Right cardiac atrium (tissue), 5 donors: ENCODE results near the gene NHSL2. TPM values are rescaled to one million over a fixed set of nuclear protein-coding genes. Genes with fewer than 3 reads are reported as not detected.
A peak's percentile ranks its signal among the peaks of the same experiment; 100 is the strongest.

ENCODE experiments used
- ATAC-seq, 2 donors: fragments of 200-7000 bp; cut with Tn5 transposase; one replicate each; pipeline versions ENCODE4 v1.8.0 to v1.9.1; 2020; ENCODE audit warnings: moderate library complexity in 2 of 2, mild to moderate bottlenecking in 1 of 2
- DNase-seq, 3 donors: peaks; one replicate each; pipeline ENCODE4 v3.0.0-alpha.2; 2020
- H3K27ac ChIP-seq: one replicate; pipeline ENCODE4 v1.5.1; 2013; ENCODE audit warnings: mild to moderate bottlenecking, low read length, control low read depth, moderate library complexity
- H3K27me3 ChIP-seq: one replicate; pipeline ENCODE4 v1.6.1; 2013; ENCODE audit not compliant: control insufficient read depth, insufficient read depth
- H3K4me1 ChIP-seq: one replicate; pipeline ENCODE4 v1.6.1; 2013; ENCODE audit warnings: low read length; ENCODE audit not compliant: control insufficient read depth, insufficient read depth
- H3K4me3 ChIP-seq: one replicate; pipeline ENCODE4 v1.5.1; 2013; ENCODE audit warnings: low read length, control low read depth
- H3K9me3 ChIP-seq: one replicate; pipeline ENCODE4 v1.6.1; 2013; ENCODE audit warnings: low read length; ENCODE audit not compliant: control insufficient read depth
- WGBS: extraction: QIAGEN DNeasy Blood & Tissue Kit; methylation state at CpG from one replicate; pipeline ENCODE4 v1.1.7; 2013; 5-methylcytosine and 5-hydroxymethylcytosine counted together
- intact Hi-C, 4 donors: fragments of 100-400 bp; cut with DNase I; formaldehyde crosslinking; loops; one replicate each; pipeline versions ENCODE4 v1.11.0 to v1.14.0; 2022 to 2023
- polyA plus RNA-seq: library from polyadenylated mRNA; stranded (reverse); fragments of 200-250 nt; gene quantifications from one replicate; pipeline ENCODE4 v1.2.3, GENCODE V29; 2013
- total RNA-seq, 4 donors: library from RNA; stranded (reverse); fragmentation: NEBNext Ultra II Directional; extraction: Animal tissue kit (Norgen Biotek cat#: 25700); gene quantifications; one replicate each; pipeline ENCODE4 v1.2.1, GENCODE V29; 2021
- donor health status: healthy with polysubstance abuse.
- donor health status: DM: no; HTN: yes; CAD: no.
- donor health status: DM: no; HTN: no; CAD: no.
- donor health status: DM: no; HTN: yes; CAD: no; lungs with severe emphysema.
- donor health status: DM: yes; HTN: yes; CAD: no.

Gene NHSL2
- total and polyA plus RNA-seq, 5 donors: 2.4 to 9.2 (median 6.6) TPM

DNA sequence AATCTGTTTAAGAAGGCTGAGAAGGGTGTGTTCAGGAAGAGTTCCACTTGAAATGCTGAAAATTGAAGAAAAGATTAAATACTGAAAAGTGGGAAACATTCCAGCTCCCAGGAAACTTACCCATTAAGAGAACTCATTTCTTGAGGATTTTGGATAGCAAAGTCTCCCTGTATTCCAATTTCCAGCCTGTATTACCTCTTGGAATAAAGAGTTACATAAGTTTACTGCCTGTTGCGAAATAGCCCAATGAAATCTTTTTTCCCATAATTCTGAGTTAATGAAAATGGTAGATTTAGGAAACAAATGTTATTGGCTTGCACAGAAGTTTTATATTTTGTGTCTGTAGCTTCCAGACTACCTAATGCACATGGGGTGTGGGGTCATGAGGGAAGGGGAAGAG, 12.0 kb downstream of the NHSL2 start:
- intact Hi-C loops: no loop called here
- WGBS: 67% methylated on average over 1 of the region's 1 CpG
- Histone ChIP-seq H3K4me1 (peaks cover 1% of the 10 kb centered on the region), H3K4me3 (no peak overlapping the region), H3K27me3 (no peaks in the 10 kb centered on the region), H3K27ac (no peak overlapping the region), H3K9me3 (no peaks in the 10 kb centered on the region)
- ATAC-seq: no peak
- DNase-seq: no peak

DNA sequence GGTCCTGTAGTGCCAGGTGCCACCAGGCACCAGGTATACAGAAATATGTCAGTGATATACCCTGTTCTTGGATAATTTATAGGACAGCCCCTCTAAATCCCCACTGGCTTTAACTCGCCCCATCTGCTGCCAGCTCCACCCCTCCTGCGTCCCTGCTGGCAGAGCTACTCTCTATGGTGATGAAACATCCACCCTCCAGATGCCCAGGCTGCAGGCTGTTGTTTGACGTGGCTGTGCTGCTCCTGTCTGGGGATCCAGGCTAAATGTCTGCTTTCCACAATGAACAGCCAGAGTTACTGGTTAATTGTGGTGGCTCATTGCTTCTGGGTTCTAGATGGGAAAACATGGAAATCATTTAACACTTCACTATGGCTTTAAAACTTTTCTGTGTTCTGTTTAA, 12.9 kb downstream of the NHSL2 start:
- 50% methylated on average over 3 of the region's 3 CpGs for WGBS
- Histone ChIP-seq H3K9me3 (no peaks in the 10 kb centered on the region), H3K4me3 (no peak overlapping the region), H3K4me1 (peaks cover 1% of the 10 kb centered on the region), H3K27me3 (no peaks in the 10 kb centered on the region), H3K27ac (no peak overlapping the region)
- ATAC-seq: peak in 1 of 2 donors; percentile 61
- intact Hi-C loops: no loop called here
- DNase-seq: peak in 2 of 3 donors; percentile 26 to 36

DNA sequence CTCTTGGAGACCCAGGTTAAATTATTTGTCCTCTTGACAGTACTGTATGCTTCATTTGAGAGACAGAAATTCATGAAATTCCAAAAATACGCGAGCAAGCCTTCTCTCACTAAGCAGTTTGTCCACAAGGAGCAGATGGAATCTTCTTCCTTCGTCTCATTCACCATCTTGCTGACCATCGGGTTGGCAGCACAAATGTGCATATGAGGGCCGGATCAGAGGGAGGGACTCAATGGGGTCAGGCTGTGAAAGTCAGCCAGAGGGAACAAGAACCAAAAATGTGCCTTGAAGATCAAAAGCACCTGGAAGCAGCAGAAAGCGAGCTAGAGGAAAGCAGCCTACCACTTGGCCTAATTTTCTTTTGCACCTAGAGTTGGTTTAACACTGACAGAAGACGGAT, 16.4 kb downstream of the NHSL2 start:
- H3K9me3 ChIP-seq: no peaks in the 10 kb centered on the region
- no peak for ATAC-seq
- intact Hi-C loops: no loop called here
- H3K27me3 ChIP-seq: no peaks in the 10 kb centered on the region
- peaks cover 1% of the 10 kb centered on the region for H3K4me1 ChIP-seq
- no peak for DNase-seq
- WGBS: 80% methylated on average over 7 of the region's 7 CpGs
- H3K27ac ChIP-seq: no peak overlapping the region
- no peak overlapping the region for H3K4me3 ChIP-seq

DNA sequence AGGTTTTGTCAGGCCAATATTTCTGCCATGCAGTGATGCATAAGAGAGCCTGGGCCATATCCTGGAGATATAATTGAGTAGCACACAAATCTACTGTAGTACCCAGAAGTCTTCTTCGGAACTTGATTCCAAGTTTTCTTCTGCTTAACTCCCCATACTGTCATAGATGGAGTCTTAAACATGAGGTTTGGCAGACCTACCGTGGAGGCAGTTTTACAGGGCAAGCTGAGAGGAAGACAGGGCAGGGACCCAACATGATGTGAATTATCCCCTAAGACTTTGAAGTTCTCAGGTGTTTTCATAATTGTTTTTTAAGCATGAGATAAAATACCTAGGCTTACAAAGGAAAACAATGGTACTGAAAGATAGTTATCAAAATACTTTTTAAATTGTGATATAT, 18.2 kb downstream of the NHSL2 start:
- Histone ChIP-seq H3K4me3 (no peak overlapping the region), H3K27me3 (no peaks in the 10 kb centered on the region), H3K27ac (no peak overlapping the region), H3K9me3 (no peaks in the 10 kb centered on the region), H3K4me1 (peaks cover 1% of the 10 kb centered on the region)
- no peak for ATAC-seq
- DNase-seq: no peak
- 95% methylated on average over 2 of the region's 2 CpGs for WGBS
- intact Hi-C loops: no loop called here

DNA sequence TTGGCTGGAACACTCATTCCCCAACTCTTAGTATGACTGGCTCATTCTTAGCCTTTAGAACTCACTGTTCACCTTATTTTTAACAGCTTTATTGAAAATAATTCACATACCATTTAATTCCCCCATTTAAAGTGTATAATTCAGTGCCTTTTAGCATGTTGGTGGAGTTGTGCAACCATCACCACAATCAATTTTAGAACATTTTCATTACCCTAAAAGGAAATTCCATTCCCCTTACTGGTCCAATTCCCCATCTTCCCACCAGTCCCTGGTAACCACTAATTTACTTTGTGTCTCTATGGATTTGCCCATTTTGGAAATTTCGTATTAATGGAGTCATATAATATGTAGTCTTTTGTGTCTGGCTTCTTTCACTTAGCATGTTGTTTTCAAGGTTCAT, 19.7 kb downstream of the NHSL2 start:
- intact Hi-C loops: no loop called here
- no peaks in the 10 kb centered on the region for H3K9me3 ChIP-seq
- WGBS: 97% methylated on average over 1 of the region's 1 CpG
- no peaks in the 10 kb centered on the region for H3K27me3 ChIP-seq
- ATAC-seq (no peak), DNase-seq (no peak)
- H3K27ac ChIP-seq: no peak overlapping the region
- H3K4me1 ChIP-seq: peaks cover 1% of the 10 kb centered on the region
- H3K4me3 ChIP-seq: no peak overlapping the region

DNA sequence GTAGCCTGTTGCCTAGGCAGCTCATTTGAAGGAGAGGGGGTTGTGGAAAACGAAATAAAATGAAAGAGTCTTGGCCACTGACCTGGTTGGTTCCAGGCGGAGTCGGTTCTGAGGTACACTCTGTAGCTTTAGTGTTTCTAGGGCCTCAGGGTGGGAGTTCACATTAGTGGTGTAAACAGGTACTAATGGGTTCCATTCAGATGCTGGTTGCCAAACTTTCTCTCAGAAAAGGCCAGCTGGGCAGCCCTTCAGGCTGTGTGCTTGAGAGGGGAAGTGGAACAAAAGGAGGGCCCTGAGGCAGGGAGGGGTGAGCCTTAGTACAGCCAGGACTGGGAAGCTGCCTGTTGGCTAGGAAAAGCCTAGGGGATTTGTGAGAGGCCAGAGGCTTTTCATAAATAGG, 24.8 kb downstream of the NHSL2 start:
- WGBS: 55% methylated on average over 3 of the region's 3 CpGs
- Histone ChIP-seq H3K27ac (peak overlapping the region; percentile 3), H3K9me3 (no peaks in the 10 kb centered on the region), H3K4me3 (no peak overlapping the region), H3K4me1 (peaks cover 7% of the 10 kb centered on the region), H3K27me3 (no peaks in the 10 kb centered on the region)
- peak; percentile 54 to 81 (median 67) for DNase-seq
- intact Hi-C loops: no loop called here
- peak; percentile 91 to 93 for ATAC-seq

DNA sequence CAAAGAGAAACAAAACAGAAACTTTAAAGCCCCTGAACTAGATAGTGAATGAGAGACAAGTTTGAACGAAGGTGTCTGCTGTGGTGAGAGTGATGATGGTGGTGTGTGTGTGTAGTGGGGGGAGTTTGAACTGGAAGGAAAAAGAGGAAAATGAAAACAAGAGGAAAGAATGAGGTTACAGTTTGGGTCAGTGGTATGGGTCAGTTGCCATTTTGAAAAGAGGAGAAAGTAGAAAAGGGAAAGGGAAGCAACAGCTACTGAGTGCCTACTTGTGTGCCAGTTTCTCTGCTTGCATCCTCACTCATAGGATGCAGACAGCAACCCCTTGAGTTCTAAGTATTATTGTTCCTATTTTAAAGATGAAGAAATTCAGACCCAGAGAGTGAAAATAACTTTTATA, 26.0 kb downstream of the NHSL2 start:
- ATAC-seq: no peak
- no peak overlapping the region for H3K27ac ChIP-seq
- WGBS: 66% methylated on average over 1 of the region's 1 CpG
- DNase-seq: no peak
- no peaks in the 10 kb centered on the region for H3K27me3 ChIP-seq
- H3K4me3 ChIP-seq: no peak overlapping the region
- intact Hi-C loops: no loop called here
- H3K9me3 ChIP-seq: no peaks in the 10 kb centered on the region
- peaks cover 7% of the 10 kb centered on the region for H3K4me1 ChIP-seq

DNA sequence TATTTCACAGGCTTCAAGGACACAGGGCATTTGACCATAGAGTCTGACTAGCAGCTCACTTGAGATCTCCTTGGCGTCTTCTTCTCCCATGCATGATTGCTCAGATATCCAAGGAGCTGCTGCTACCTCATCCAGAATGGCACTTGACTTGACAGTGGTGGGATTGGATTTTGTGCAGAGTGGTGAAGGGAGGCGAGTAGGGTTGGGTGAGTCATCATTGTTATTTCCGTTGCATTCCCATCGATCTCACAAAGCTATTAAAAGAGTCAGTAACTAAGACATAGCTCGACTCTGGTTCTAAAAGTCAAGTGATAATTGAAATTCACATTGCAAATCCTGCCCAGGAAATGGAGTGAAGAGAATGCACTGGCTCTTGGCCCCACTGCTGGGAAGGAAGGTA, 27.7 kb downstream of the NHSL2 start:
- no peaks in the 10 kb centered on the region for H3K9me3 ChIP-seq
- no peak for ATAC-seq
- DNase-seq: no peak
- peaks cover 7% of the 10 kb centered on the region for H3K4me1 ChIP-seq
- no peak overlapping the region for H3K27ac ChIP-seq
- no peak overlapping the region for H3K4me3 ChIP-seq
- intact Hi-C loops: no loop called here
- 57% methylated on average over 5 of the region's 5 CpGs for WGBS
- H3K27me3 ChIP-seq: no peaks in the 10 kb centered on the region

DNA sequence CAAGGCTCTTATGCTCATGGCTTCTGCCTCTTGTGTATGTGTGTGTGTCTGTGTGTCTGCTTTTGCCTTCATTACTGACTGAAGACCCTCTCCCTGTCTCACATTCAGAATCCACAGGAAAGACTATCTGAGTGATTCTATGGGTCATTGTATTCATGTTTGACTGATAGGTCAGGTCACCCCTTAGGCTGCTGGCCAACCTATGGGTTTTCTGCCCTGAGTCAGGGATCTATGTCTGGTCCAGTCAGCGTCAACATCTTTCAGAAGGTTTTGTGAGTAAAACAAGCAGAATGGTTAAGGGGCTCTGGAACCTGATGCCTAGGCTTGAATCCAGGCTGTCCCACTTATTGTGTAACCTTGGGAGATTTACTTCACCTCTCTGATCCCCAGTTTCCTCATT, 30.5 kb downstream of the NHSL2 start:
- H3K4me3 ChIP-seq: no peak overlapping the region
- no peaks in the 10 kb centered on the region for H3K9me3 ChIP-seq
- no peaks in the 10 kb centered on the region for H3K27me3 ChIP-seq
- no peak for DNase-seq
- no peak overlapping the region for H3K27ac ChIP-seq
- no peak for ATAC-seq
- intact Hi-C loops: no loop called here
- H3K4me1 ChIP-seq: peaks cover 3% of the 10 kb centered on the region
- WGBS: 89% methylated on average over 1 of the region's 1 CpG

DNA sequence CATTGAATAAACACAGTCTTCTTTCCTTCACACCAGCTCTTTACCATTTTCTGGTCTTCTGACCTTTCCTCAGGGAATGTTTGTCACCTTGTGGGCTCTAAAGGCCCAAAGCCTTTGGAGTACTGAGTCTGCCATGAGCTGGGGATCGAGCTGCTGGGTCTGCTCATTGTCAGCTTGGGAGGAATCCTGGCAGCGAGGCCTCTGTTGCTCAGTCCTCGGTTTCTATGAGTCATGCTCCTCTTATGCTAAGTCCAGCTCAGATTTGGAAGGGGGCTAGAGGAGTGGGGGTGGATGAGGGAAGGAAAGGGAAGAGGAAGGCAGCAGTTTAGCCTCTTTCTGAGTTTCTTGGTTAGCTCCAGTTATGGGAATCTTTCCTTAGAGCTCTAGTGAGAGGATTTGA, 31.1 kb downstream of the NHSL2 start:
- Histone ChIP-seq H3K4me1 (peaks cover 3% of the 10 kb centered on the region), H3K4me3 (no peak overlapping the region), H3K27me3 (no peaks in the 10 kb centered on the region), H3K9me3 (no peaks in the 10 kb centered on the region), H3K27ac (no peak overlapping the region)
- peak; percentile 62 to 80 (median 71) for DNase-seq
- ATAC-seq: peak; percentile 86
- WGBS: 17% methylated on average over 3 of the region's 3 CpGs
- intact Hi-C loops: no loop called here

DNA sequence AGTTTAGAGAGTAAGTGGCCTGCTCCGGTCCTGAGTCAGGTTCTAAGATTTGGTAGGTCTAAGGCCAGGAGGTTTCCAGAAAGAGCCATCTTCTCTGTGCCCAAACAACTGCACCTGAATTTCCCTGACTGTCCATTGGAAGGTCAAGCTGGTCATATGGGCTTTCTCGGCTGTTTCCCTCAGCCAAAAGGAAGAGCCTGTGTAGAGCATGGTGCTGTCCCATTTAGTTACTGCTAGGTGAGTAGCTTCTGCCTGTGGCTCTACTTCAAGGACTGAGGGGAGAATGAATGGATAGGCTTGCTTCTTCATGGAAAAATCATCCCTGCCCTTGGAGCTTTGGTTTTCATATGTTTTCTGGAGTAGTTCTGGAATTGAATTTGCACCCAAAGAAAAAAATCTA, 33.7 kb downstream of the NHSL2 start:
- Histone ChIP-seq H3K9me3 (no peaks in the 10 kb centered on the region), H3K4me1 (no peaks in the 10 kb centered on the region), H3K27ac (no peak overlapping the region), H3K4me3 (no peak overlapping the region), H3K27me3 (no peaks in the 10 kb centered on the region)
- 93% methylated on average over 2 of the region's 2 CpGs for WGBS
- ATAC-seq (no peak), DNase-seq (no peak)
- intact Hi-C loops: no loop called here

DNA sequence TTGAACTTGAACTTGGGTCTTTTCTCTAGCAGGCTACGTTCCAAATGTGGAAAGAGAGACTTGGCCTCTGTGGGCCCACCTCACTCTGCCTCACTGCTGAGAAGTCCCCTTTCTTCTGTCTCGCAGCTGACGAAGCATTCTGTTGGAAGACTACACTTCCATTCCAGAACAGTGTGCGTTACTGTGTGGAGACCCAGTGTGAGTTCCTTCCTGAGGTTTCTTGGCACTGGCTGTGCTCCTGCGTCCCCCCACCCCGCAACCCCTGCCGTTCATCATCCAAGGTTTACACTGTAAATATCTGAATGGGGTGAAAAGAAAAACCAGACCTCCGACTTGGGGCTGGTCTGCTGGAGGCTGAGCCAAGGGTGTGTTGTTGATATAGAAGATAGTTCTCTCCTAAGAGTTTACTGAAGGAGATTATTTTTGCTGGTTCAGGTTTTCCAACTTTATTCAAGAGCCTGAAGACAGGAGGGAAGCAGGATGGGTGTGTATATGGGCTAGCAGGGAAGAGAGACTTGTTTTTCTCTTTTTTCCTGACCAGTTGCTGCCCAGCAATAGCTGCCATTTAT, 34.7 kb downstream of the NHSL2 start:
- H3K4me3 ChIP-seq: no peak overlapping the region
- no peak overlapping the region for H3K27ac ChIP-seq
- intact Hi-C loops: no loop called here

More for the DNA sequence above, 34.7 kb downstream of the NHSL2 start:
- Histone ChIP-seq H3K9me3 (no peaks in the 10 kb centered on the region), H3K27me3 (no peaks in the 10 kb centered on the region), H3K4me1 (peaks cover 2% of the 10 kb centered on the region)
- DNase-seq (no peak), ATAC-seq (peak in 1 of 2 donors; percentile 59)
- 43% methylated on average over 8 of the region's 8 CpGs for WGBS
